CD4-positive, alpha-beta T cell treated with Interleukin-2 at 100 ng/mL for 4 hours (primary cell): Measurements from ENCODE around the gene SLC17A2.
"Not testable (repeated sequence)": the region's sequence is repeated elsewhere in the genome, so short reads cannot be mapped to it uniquely, and the experiment has no call there.

Source experiments
- DNase-seq: peaks from one replicate; pipeline ENCODE4 v3.0.0-alpha.2; 2020; ENCODE audit warnings: low spot score

Gene SLC17A2

DNA sequence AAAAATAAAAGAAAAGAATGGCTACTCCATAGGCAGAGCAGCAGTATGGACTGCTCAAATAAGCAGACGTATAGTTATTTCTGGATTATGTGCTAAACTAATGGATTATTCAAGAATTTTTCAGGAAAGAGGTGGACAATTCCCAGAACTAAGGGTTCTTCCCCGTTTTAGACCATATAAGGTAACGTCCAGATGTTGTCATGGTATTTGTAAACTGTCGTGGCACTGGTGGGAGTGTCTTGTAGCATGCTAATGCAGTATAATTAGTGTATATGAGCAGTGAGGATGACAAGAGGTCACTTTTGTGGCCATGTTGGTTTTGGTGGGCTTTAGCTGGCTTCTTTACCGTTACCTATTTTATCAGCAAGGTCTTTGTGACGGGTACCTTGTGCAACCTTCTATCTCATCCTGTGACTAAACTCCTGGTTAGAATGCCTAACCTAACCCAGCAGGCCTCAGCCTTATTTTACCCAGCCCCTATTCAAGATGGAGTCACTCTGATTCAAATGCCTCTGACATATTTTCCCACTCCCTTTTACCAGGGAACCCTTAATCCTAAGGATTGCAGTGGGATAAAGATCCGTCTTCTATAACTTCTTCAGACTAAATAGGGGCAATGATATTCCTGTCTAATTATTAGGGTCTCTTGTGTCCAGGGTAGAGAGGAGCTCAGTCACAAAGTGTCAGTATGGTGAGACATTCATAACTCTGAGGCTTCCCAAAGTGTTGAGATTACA lies 21.0 kb upstream of the SLC17A2 start:
- no peak for DNase-seq

DNA sequence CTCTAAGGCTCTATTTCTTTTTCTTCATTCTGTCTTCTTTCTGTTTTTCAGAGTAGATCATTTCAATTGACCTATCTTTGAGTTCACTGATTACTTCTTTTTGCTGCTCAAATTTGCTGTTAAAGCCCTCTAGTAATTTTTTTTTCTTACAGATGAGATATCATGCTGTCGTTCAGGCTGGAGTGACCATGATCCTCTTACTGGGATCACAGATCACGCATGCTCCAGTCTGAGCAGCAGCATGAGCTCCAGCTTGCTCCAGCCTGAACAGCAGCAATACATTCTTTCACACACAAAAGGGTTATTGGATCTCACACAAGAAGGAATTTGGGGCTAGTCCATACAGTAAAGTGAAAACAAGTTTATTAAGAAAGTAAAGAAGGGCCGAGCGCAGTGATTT lies 19.8 kb upstream of the SLC17A2 start:
- no peak for DNase-seq

DNA sequence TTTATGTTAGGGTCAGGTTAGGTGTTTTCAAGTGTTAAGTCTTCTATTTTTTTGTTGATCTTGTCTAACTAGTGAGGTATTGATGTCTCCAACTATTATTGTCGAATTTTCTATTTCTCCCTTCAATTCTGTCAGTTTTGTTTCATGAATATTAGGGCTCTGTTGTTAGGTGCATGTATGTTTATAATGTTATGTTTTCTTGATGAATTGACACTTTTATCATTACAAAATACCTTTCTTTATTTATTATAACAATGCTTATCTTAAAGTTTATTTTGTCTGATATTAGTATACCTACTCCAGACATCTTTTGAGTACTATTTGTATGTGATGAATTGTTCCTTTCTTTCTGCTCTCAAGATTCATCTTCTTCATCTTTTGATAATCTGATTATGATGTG lies 19.2 kb upstream of the SLC17A2 start:
- DNase-seq: no peak

DNA sequence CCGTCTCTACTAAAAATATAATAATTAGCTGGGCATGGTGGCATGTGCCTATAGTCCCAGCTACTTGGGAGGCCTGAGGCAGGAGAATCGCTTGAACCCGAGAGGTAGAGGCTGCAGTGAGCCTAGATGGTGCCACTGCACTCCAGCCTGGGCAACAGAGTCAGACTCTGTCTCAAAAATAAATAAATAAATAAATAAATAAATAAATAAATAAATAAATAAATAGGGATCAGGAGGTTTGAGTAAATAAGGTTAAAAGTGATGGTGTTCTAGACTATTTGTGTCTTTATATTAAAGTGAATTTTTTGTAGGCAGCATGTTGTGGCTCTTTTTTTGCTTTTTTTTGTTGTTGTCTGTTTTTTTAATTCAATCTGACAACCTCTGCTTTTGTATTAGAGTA lies 17.0 kb upstream of the SLC17A2 start:
- not testable (repeated sequence) for DNase-seq

DNA sequence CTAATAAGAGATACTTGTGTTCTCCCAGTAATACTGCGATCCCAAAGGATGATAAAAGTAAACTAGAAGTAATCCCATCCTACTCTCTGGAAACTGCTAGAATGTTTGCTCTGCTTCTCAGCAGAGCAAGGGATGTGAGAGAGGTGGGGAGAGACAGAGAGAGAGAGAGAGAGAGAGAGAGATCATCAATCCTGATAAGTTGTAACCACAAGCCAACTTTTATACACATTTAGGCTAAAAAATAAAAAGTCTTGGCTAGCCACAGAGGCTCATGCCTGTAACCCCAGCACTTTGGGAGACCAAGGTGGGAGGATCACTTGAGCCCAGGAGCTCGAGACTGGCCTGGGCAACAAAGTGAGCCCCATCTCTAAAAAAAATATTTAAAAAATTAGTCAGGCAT lies 16.1 kb upstream of the SLC17A2 start:
- no peak for DNase-seq

DNA sequence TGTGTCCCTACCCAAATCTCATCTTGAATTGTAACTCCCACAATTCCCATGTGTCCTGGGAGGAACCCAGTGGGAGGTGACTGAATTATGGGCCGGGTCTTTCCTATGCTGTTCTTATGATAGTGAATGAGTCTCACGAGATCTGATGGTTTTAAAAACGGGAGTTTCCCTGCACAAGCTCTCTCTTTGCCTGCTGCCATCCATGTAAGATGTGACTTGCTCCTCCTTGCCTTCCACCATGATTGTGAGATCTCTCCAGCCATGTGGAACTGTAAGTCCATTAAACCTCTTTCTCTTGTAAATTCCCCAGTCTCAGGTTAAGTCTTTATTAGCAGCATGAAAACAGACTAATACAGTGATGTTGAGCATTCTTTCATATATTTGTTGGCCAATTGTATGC lies 15.2 kb upstream of the SLC17A2 start:
- not testable (repeated sequence) for DNase-seq

DNA sequence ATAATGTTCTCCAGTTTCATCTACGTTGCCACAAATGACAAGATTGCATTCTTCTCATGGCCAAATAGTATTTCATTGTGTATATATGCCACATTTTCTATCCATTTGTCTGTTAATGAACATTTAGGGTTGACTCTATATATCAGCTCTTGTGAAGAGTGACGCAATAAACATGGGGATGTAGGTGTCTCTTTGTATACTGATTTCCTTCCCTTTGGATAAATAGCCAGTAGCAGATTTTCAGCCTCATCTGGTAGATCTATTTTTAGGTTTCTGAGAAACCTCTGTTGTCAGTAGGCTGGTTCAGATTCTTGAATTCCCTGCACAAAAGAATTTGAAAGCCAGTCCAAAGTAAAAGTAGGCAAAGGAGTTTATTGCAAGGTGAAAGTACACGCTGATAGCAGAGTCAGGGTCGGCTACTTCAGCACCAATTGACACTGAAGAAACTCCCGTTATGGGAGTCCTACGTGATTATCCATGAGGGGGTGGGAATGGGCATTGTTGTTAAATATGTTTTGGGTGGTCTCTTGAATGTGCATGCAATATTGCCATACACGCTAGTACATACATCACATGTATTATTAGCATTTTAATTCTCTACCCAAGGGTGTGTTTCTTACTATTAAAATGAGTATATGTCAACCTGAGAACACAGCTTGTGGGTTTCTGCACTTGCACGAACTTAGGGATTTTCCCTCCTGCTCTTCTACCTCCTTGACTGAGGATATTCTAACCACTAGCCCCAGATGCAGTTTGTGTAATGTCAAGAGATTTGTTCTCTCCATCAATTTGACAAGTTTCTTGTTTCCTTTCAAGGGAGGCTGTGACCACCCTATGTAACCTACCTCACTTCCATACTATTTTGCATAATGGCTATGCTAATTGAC lies 14.4 kb upstream of the SLC17A2 start:
- DNase-seq: no peak

DNA sequence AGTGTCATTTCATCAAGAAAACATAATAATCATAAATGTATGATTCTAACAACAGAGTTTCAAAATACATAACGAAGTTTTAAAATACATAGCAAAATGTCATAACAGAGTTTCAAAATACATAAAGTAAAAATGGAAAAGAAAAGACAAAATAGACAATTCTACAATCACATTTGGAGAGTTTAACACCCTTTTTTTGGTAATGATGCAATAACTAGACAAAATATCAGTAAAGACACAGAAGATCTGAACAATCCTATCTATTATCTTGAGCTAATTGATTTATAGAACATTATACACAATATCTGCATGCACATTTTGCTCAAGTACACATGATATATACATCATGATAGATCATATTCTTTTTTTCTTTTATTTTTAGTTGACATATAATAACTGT lies 13.4 kb upstream of the SLC17A2 start:
- DNase-seq: no peak

DNA sequence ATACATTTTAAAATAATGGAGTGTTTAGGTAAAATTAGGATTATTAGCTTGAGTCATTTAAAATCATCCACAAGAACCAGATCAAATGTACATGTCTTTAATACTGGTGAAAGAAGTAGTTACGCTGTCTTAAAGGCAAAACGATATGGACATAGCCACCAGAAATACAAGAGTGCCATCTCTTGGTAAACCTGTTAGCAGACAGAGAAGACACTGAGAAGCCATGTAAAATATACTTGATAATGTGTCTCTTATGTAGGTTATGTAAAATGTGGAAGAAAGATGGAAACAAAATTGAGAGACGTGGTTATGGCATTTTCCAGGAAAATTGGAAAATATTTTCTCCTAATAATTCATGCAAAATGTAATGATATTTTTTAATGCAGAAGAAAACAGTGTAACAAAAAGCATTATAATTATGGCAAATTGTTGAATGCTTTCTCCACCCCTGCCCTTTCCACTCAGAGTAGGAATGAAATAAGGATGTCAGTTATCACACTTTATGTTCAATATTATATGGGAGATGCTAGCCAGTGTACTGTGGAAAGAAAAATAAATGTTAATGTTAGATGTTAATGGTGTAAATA lies 12.2 kb upstream of the SLC17A2 start:
- peak; percentile 39 for DNase-seq

DNA sequence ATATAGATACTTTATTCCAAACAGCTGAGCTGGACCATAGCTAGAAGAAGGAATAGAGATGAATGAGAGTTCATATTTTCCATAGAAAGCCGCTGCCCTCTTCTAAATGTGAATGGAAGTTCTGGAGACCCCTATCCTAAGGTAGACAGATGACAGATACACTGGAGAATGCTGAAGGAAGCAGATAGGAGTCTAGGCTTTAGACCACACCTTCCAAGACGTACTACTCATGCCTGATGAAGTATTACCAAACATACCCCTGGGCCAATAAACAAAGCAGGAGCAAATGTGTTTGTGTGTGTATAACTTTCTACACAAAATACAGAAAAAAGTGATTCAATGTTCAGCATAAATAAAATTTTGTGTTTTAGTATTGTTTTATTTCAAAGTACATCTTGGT lies 9.1 kb upstream of the SLC17A2 start:
- no peak for DNase-seq

DNA sequence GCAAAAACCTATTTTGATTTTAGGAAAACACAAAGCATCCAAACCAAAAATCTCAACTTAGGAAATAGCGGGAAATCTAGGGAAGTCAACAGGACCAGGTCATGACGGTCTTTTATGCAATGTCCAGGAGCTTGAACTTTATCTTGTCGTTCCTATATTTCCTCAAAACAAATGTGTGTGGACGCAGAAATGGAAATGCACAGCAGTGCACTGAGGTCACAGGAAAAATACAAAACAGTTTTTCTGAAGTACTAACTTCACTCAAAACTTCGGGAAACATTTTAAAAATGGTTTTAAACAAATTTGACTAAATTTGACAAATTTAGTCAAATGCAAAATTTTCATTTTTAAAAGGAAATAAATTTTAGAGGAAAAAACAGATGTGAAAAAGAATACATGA lies 5.5 kb upstream of the SLC17A2 start:
- DNase-seq: no peak

DNA sequence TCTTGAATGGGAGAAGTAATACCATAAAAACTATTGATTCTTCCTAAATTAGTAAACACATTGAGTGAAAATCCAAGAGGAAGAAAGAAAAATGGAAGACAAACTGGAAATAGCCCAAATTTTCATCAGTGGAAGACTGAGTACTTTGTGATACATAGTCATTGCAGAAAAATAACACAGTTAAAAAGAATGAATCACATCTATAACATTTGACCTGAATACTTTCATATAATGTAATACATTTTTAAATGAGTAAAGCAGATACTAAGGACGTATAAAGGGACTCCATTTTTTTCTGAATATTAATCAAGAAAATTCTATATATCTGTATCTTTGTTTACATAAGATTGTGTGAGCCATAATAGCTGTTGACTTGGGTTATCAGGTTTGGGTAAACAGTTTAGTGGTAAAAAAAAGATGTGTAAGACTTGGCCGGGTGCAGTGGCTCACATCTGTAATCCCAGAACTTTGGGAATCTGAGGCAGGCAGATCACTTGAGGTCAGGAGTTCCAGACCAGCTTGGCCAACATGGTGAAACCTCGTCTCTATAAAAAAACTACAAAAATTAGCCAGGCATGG lies 4.3 kb upstream of the SLC17A2 start:
- DNase-seq: no peak

DNA sequence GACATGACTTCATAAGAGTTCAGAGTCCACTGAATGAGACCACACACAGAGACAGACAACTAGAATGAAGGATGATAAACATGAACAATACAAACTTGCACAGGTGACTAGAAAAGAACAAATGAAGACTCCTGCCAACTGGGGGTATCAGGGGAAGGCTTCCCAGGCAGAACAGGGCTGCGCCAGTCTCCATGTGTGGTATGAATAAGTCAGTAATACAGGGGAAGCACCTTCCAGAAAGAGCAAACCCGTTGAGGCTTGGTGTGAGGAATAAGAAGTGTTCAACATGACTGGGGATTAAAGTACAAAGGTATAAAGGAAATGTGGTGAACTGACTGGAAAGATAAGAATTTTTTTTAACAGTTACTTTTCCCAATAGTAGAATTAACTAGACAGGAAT lies 3.7 kb upstream of the SLC17A2 start:
- DNase-seq: no peak

DNA sequence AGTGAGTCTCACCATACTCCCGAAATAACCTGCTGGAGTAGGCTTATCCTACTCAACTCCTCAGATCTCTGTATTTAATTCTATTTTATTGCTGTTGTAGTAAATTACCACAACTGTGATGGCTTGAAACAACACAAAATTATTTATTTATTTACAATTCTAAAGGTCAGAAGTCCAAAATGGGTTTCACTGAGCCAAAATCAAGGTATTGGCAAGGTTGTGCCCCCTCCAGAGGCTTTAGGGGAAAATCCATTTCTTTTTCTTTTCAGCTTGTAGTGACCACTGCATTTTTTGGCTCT lies 869 bp upstream of the SLC17A2 start:
- DNase-seq: no peak

DNA sequence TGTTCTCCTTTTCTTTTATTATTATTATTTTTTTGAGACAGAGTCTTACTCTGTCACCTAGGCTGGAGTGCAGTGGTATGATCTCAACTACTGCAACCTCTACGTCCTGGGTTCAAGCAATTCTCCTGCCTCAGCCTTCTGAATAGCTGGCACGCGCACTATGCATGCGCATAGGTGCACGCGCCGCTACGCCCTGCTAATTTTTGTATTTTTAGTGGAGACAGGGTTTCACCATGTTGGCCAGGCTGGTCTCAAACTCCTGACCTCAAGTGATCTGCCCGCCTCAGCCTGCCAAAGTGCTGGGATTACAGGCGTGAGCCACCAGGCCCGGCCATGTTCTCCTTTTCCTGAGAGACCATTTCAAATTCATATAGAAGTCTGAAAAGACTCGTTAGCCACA lies 706 bp downstream of the SLC17A2 start:
- not testable (repeated sequence) for DNase-seq

DNA sequence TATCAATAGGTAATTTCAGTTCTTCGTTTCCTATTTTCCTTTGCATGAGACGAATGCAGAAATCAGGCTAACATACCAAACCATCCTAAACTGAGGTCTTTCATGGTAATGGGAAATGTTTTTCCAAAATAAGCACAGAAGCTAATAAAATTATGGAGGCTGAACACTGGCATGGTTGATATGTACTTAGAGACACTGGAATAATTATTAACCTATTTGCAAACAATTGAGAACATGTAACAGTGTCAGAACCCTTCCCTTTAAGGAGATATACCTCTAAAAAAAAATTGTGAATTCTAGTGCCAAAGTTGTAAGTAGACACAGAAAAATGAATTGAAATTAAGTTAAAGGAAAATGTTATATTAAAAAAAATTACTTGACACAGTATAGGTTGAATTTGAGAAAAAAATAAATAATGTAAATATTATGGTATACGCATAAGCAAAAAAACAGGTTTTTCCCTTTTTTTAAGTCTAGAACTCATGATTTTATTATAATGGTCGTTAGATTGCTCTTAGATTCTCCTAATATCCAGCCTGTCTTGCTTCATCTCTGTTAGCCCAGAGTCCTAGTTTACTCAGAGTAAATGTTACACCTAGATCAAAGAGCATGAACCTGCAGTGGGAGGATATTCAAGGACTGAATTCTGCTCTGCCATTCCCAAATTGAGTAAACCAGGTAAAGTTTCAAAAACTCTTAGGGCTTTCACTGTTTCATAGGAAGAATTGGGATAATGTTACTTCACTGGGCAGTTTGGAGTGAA lies 1.7 kb downstream of the SLC17A2 start:
- no peak for DNase-seq

DNA sequence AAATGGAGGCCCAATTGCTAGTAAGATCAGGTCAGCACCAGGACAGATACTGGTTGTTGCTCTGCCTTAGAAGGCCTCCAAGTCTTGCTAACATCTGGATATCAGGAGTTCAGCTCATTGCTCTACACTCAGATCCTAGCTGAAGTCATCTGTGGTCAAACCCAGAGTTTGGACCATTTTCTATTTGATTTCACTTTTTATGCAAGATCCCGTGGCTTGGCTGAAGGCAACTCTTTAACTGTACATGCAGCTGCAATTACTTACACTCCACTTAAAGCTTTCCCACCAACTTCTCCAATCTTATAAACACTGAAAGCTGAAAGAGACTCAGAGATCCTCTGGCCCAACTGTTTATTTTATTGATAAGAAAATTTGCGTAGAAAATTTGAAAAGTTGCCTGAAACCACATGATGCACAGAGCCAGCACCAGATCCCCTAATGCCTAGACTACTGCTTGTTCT lies 2.7 kb downstream of the SLC17A2 start:
- no peak for DNase-seq

DNA sequence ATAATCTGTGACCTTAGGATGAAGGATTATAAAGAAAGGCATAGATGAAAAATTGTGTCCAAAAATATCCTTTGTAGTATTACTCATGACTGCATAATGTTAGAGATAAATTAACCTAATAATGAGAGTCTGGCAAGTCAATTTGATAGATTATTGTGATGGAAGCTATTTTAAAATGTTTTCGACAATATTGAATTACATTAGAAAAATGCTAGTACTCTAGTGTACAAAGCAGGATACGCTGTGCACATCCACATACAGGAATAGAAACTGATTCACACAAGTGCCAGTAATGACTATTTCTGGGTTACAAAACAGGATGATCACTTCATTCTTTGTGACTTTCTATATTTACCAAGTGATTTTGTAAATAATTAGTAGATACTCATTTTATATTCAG lies 3.3 kb downstream of the SLC17A2 start:
- DNase-seq: no peak

DNA sequence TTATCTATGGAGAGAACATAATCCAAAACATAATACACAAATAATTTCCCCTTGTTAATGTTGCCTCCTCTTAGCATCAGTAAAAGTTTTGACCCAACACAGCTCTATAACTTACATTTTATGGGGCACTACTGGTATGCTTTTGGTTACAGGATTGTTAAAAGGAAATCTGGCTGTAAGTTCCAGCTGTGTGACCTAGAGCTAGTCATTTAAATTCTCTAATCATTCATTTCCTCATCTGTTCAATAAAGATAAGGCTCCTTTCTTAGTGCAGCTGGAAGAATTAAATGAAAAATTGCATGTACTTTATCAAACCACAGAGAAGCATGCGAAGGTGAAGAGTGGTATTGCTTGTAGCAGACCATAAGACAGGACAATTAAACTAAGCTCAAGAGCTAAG lies 4.6 kb downstream of the SLC17A2 start:
- no peak for DNase-seq

DNA sequence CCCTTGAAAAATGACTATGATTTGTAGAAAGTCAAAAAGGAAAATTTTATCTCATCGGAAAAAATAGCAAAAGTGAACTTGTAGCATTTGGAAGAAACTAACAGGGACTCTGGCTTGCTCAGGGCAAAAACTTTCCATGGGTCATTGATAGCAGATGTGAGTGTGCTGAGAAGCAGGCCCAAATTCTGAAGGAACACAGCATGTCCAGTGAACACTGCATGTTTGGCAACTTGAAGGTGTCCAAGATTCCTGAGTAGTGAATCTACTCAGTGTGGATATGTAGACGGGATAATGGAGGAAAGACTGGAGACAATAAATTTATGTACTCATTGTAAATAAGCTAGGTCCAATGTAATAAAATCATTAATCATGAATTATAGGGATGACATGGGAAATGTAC lies 8.2 kb downstream of the SLC17A2 start:
- no peak for DNase-seq

DNA sequence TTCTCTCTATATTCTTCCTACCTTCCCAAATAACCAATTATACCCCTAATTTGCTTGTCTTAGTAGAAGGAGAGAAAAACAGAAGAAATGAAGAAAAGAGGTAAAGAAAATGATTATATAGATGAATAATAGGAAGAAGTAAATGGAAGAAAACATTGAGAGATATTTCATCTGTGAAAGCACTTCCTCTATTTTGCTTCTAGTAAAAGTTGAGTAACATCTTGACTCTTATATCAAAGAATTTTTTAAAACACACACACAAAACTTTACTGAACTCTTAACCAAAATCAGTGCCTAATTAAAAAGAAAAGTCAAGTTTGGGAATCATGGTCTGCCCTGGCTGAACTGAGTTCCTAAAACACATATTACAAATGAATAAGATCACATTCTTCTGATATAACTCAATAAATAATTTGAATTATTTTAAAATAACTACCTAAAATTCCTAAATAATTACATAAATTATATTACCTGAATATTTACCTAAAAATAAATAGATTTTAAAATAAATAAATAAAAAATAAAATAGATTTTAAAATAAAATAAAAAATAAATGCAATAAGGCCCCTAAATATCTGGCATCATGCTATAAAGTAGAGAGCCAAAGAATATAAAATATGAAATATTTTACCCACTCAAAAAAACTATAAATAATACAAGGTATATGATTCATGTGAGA lies 8.8 kb downstream of the SLC17A2 start:
- DNase-seq: no peak

DNA sequence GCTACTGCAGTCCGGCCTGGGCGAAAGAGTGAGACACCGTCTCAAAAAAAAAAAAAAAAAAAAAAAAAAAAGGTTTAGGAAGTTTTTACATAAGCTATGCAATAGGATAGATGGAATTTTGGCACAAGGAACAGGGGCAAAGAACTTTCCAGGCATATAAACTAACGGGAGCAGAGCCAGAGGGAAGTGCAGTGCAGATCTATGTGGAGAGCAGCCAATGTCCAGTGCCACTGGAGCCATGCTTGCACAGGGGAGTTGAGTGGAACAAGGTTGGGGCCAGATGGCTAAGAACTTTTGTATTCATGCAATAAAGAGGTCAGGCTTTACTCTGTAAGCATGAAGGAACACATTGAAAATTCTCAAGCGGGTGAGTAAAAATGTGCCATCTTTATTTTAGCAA lies 10.8 kb downstream of the SLC17A2 start:
- DNase-seq: no peak
